B cell (primary cell): Measurements from ENCODE around the gene DGCR8. TPM values are rescaled to one million over a fixed set of nuclear protein-coding genes. Genes with fewer than 3 reads are reported as not detected.

Source experiments
- ATAC-seq: fragments of 200-7000 bp; cut with Tn5 transposase; one replicate; pipeline ENCODE4 v1.10.0; 2021; ENCODE audit warnings: low read depth, mild to moderate bottlenecking, moderate number of reproducible peaks, moderate library complexity
- CTCF ChIA-PET: fragments of 350-600 bp; sonication (Branson Sonifier 250); formaldehyde crosslinking; loops from one replicate; lab custom pipeline; 2021; ENCODE audit warnings: antibody characterized with exemption, inconsistent platforms; lab: Charles Lee
- POLR2A ChIA-PET: fragments of 350-600 bp; sonication (Branson Sonifier 250); formaldehyde crosslinking; loops from one replicate; lab custom pipeline; 2021; ENCODE audit warnings: antibody characterized with exemption; lab: Charles Lee
- DNase-seq: peaks from one replicate; pipeline ENCODE4 v3.0.0; 2013
- H2AFZ ChIP-seq: 2 replicates; pipeline ENCODE4 v1.6.1; 2012; ENCODE audit warnings: mild to moderate bottlenecking, low read depth, low read length; ENCODE audit not compliant: insufficient read depth, poor library complexity, severe bottlenecking
- H3K27ac ChIP-seq, 2 donors: 1 replicate in 1 of 2; 2 replicates in 1 of 2; pipeline ENCODE4 v1.5.1; 2012 to 2013; ENCODE audit warnings: low read length in 2 of 2, mild to moderate bottlenecking in 2 of 2, moderate library complexity in 1 of 2
- H3K27me3 ChIP-seq, 4 experiments: fragments of 200-600 bp in 1 of 4; sonication (generic) in 1 of 4; replicated peaks in 1 of 4; 1 replicate in 2 of 4; 2 replicates in 2 of 4; pipeline versions ENCODE4 v1.6.1 to v1.7.0; 2013 to 2016; ENCODE audit warnings: low read length in 3 of 4, mild to moderate bottlenecking in 2 of 4, mixed read lengths in 1 of 4, moderate library complexity in 1 of 4; ENCODE audit not compliant: insufficient read depth in 4 of 4, control insufficient read depth in 3 of 4; ENCODE audit errors: control extremely low read depth in 1 of 4
- H3K36me3 ChIP-seq, 2 experiments: replicated peaks in 1 of 2; 1 replicate in 1 of 2; 2 replicates in 1 of 2; pipeline versions ENCODE4 v1.6.1 to v1.7.1; 2013; ENCODE audit warnings: low read length in 1 of 2; ENCODE audit not compliant: insufficient read depth in 2 of 2, control insufficient read depth in 1 of 2; ENCODE audit errors: control extremely low read depth in 1 of 2, extremely low read depth in 1 of 2
- H3K4me1 ChIP-seq, 2 donors: fragments of 200-600 bp in 1 of 2; sonication (generic) in 1 of 2; 1 replicate in 1 of 2; 2 replicates in 1 of 2; pipeline versions ENCODE4 v1.5.1 to v1.6.1; 2013 to 2017; ENCODE audit warnings: low read length in 2 of 2; ENCODE audit not compliant: control insufficient read depth in 2 of 2, insufficient read depth in 2 of 2
- H3K4me2 ChIP-seq: replicated peaks from 2 replicates; pipeline ENCODE3; 2012; ENCODE audit warnings: mild to moderate bottlenecking, low read depth, low read length; ENCODE audit not compliant: poor library complexity, severe bottlenecking
- H3K4me3 ChIP-seq, 5 experiments: fragments of 200-600 bp in 1 of 5; sonication (generic) in 1 of 5; 1 replicate in 3 of 5; 2 replicates in 2 of 5; pipeline versions ENCODE4 v1.5.1 to v1.7.0; 2011 to 2016; ENCODE audit warnings: low read length in 4 of 5, mild to moderate bottlenecking in 4 of 5, low read depth in 2 of 5, control low read depth in 1 of 5, moderate library complexity in 1 of 5; ENCODE audit not compliant: insufficient read depth in 1 of 5; ENCODE audit errors: control extremely low read depth in 1 of 5, extremely low read depth in 1 of 5
- H3K79me2 ChIP-seq: fragments of 200-600 bp; sonication (generic); one replicate; pipeline ENCODE4 v1.6.0; 2016; ENCODE audit warnings: low read length; ENCODE audit not compliant: control insufficient read depth, insufficient read depth
- H3K9ac ChIP-seq: fragments of 200-600 bp; sonication (generic); 2 replicates; pipeline ENCODE4 v1.6.1; 2017; ENCODE audit warnings: mild to moderate bottlenecking, low read length, moderate library complexity
- H3K9me3 ChIP-seq, 3 donors: one replicate each; pipeline versions ENCODE4 v1.6.1 to v1.7.1; 2013; ENCODE audit warnings: low read length in 2 of 3; ENCODE audit not compliant: control insufficient read depth in 2 of 3, insufficient read depth in 1 of 3; ENCODE audit errors: control extremely low read depth in 1 of 3
- H4K20me1 ChIP-seq: 2 replicates; pipeline ENCODE4 v1.6.0; 2012; ENCODE audit warnings: mild to moderate bottlenecking, low read length; ENCODE audit not compliant: insufficient read depth, control insufficient read depth, poor library complexity, severe bottlenecking
- H3K27ac Mint-ChIP-seq: one replicate; pipeline ENCODE4 v1.8.0; 2021; ENCODE audit warnings: mixed read lengths
- H3K27me3 Mint-ChIP-seq: one replicate; pipeline ENCODE4 v1.8.0; 2021; ENCODE audit warnings: mixed read lengths
- H3K4me1 Mint-ChIP-seq: one replicate; pipeline ENCODE4 v1.8.0; 2021; ENCODE audit warnings: mixed read lengths
- H3K4me3 Mint-ChIP-seq: one replicate; pipeline ENCODE4 v1.8.0; 2021; ENCODE audit warnings: mixed read lengths
- H3K9me3 Mint-ChIP-seq: one replicate; pipeline ENCODE4 v1.8.0; 2022; ENCODE audit warnings: mixed read lengths; ENCODE audit not compliant: insufficient read depth
- EZH2 ChIP-seq: IDR thresholded peaks from 2 replicates; pipeline ENCODE4 v1.6.1; 2012; ENCODE audit warnings: borderline replicate concordance, low read depth, mild to moderate bottlenecking, moderate library complexity, low read length; ENCODE audit not compliant: insufficient read depth, poor library complexity, severe bottlenecking
- WGBS: methylation state at CpG from one replicate; pipeline ENCODE4 v1.1.5; 2013; ENCODE audit warnings: missing lambda C conversion rate; ENCODE audit not compliant: insufficient coverage; 5-methylcytosine and 5-hydroxymethylcytosine counted together
- intact Hi-C: fragments of 100-400 bp; cut with micrococcal nuclease; formaldehyde crosslinking; loops from one replicate; pipeline ENCODE4 v1.10.0; 2022
- polyA plus RNA-seq: library from polyadenylated mRNA; depleted of rRNA; stranded (reverse); fragments of >200 nt; gene quantifications from 2 replicates; pipeline ENCODE4 v1.2.3, GENCODE V29; 2012
- total RNA-seq, 2 donors: library from RNA; stranded (reverse); fragments of 120-200 nt in 1 of 2; gene quantifications; 1 replicate in 1 of 2; 2 replicates in 1 of 2; pipeline versions ENCODE4 v1.2.3 to v1.2.4, GENCODE V29; 2013 to 2022
- TF ChIP-seq, protein P1 (sequence below): fragments of 200-600 bp; IDR thresholded peaks from one replicate; pipeline ENCODE4 v1.8.0; 2022; ENCODE audit warnings: antibody characterized with exemption, mild to moderate bottlenecking

The DGCR8 gene
- total and polyA plus RNA-seq, 2 donors (not counting 1 experiment from before 2014, with no cell fraction given) = 19.6 to 43.2 TPM

DNA sequence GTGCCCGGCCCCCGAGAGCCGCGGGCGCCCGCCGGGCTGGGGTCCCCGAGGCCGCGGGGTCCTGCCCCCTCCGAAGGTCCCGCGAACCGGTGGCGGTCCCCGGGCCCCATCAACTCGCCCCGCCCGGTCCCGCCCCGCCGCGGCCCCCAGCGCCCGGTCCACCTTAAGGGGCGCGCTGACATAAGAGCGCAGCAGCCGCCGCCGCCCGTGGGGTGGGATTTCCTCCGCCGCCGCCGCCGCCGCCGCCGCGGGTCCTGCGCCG is 51.5 kb downstream of the DGCR8 start, which contains the start of gene ZDHHC8:
ZDHHC8 (plus strand) TSS at position 208 of the 262 bp plus-strand sequence. CDS start 144 bp downstream, outside the sequence.
- H3K79me2 ChIP-seq = peaks cover 37% of the 10 kb centered on the region
- H3K27ac ChIP-seq = peak within 1 kb of the TSS; percentile 54 to 79
- no peaks in the 10 kb centered on the region for H3K27me3 ChIP-seq
- H3K4me3 ChIP-seq = peak within 1 kb of the TSS; percentile 6 to 97 (median 87)
- peaks cover 14 to 42% of the 10 kb centered on the region in 2 donors for H3K4me1 ChIP-seq
- peak; percentile 63 for ATAC-seq
- H3K4me3 Mint-ChIP-seq = peak within 1 kb of the TSS; percentile 74
- H4K20me1 ChIP-seq = peaks cover 43% of the 10 kb centered on the region
- ChIA-PET CTCF (no interaction called here), POLR2A (interaction anchor here (1.0 kb wide), 1 partner anchor 14 kb away, joined by 3 read pairs; the partner anchor contains the start of gene TRMT2A)
- H2AFZ ChIP-seq = peak within 1 kb of the TSS; percentile 79
- peak; percentile 72 for DNase-seq
- no peaks in the 10 kb centered on the region for H3K27me3 Mint-ChIP-seq
- intact Hi-C loops = loop anchor here (1.0 to 5.0 kb wide), 6 partner anchors 14 to 376 kb away; partner anchors contain the start of genes DGCR8, MED15 and TRMT2A
- H3K4me1 Mint-ChIP-seq = peaks cover 28% of the 10 kb centered on the region
- H3K9ac ChIP-seq = peak within 1 kb of the TSS; percentile 75
- no peaks in the 10 kb centered on the region for H3K9me3 ChIP-seq
- H3K9me3 Mint-ChIP-seq = no peaks in the 10 kb centered on the region
- no peak for TF ChIP-seq EZH2
- TF ChIP-seq, protein P1, sequence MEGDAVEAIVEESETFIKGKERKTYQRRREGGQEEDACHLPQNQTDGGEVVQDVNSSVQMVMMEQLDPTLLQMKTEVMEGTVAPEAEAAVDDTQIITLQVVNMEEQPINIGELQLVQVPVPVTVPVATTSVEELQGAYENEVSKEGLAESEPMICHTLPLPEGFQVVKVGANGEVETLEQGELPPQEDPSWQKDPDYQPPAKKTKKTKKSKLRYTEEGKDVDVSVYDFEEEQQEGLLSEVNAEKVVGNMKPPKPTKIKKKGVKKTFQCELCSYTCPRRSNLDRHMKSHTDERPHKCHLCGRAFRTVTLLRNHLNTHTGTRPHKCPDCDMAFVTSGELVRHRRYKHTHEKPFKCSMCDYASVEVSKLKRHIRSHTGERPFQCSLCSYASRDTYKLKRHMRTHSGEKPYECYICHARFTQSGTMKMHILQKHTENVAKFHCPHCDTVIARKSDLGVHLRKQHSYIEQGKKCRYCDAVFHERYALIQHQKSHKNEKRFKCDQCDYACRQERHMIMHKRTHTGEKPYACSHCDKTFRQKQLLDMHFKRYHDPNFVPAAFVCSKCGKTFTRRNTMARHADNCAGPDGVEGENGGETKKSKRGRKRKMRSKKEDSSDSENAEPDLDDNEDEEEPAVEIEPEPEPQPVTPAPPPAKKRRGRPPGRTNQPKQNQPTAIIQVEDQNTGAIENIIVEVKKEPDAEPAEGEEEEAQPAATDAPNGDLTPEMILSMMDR = no peak
- H3K4me2 ChIP-seq = peak within 1 kb of the TSS; percentile 96
- peak within 1 kb of the TSS; percentile 80 for H3K27ac Mint-ChIP-seq
- WGBS = under 1% methylated on average over 37 of the region's 43 CpGs
- H3K36me3 ChIP-seq = peaks cover 0 to 2% of the 10 kb centered on the region in 2 experiments

DNA sequence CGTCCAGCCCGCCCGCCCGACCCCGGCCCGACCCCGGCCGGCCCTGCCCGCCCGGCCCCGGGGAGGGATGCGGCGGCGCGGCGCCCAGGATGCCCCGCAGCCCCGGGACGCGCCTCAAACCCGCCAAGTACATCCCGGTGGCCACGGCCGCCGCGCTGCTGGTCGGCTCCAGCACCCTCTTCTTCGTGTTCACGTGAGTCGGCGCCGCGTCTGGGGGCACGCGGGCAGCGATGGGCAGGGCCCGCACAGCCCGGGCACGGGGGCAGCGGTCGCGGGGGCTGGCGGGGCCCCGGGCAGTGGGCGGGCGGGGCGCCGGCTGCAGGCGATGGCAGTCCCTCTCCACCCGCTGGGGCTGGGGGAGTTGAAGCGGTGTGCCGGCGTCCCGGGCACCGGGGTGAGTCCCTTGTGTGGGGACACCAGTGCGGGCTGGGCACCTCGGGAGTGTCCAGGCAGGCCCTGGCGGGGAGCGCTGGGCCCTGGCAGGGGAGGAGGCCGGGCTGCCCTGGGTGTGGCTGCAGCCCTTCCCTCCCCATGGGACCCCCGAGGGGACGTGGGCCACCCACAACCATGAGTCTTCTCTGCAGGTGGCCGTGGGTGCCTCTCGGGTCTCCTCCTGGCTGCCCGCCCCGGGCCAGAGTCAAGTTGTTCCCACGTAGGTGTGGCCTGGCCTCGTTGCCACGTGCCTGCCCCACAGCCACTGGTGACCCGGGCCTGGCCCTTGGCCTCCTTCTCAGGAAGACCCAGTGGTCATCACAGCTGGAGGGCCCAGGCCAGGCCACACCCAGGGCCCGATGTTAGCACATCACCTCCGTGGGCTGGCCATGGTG is 52.0 kb downstream of the DGCR8 start:
- Histone ChIP-seq H3K4me3 (peak overlapping the region in 4 of 5 experiments; percentile 59 to 73 (median 66)), H3K4me1 (peaks cover 14 to 42% of the 10 kb centered on the region in 2 donors), H3K27me3 (no peaks in the 10 kb centered on the region), H3K27ac (peak overlapping the region in 1 of 2 donors; percentile 49), H3K4me2 (peak overlapping the region; percentile 96), H3K79me2 (peaks cover 42% of the 10 kb centered on the region), H4K20me1 (peaks cover 48% of the 10 kb centered on the region), H3K9ac (peak overlapping the region; percentile 75), H2AFZ (peak overlapping the region; percentile 70), H3K36me3 (peaks cover 0 to 2% of the 10 kb centered on the region in 2 experiments), H3K9me3 (no peaks in the 10 kb centered on the region)
- POLR2A ChIA-PET = no interaction called here
- no peak for TF ChIP-seq EZH2
- TF ChIP-seq, protein P1 = no peak
- H3K4me1 Mint-ChIP-seq = peaks cover 28% of the 10 kb centered on the region
- peak overlapping the region; percentile 41 for H3K27ac Mint-ChIP-seq
- no peak for ATAC-seq
- no peaks in the 10 kb centered on the region for H3K9me3 Mint-ChIP-seq
- CTCF ChIA-PET = no interaction called here
- no peaks in the 10 kb centered on the region for H3K27me3 Mint-ChIP-seq
- peak overlapping the region; percentile 74 for H3K4me3 Mint-ChIP-seq
- peak; percentile 42 for DNase-seq
- intact Hi-C loops = loop anchor here (1.0 to 5.0 kb wide), 6 partner anchors 15 to 375 kb away; partner anchors contain the start of genes DGCR8, MED15 and TRMT2A
- under 1% methylated on average over 72 of the region's 72 CpGs for WGBS
